CD4-positive, alpha-beta memory T cell (primary cell): Measurements from ENCODE around the gene PKM. TPM values are rescaled to one million over a fixed set of nuclear protein-coding genes. Genes with fewer than 3 reads are reported as not detected.

ENCODE experiments used
- CTCF ChIA-PET: fragments of 350-600 bp; sonication (Branson Sonifier 250); formaldehyde crosslinking; loops from one replicate; lab custom pipeline; 2021; ENCODE audit warnings: inconsistent platforms; ENCODE audit not compliant: partially characterized antibody; lab: Charles Lee
- POLR2A ChIA-PET: fragments of 350-600 bp; sonication (Branson Sonifier 250); formaldehyde crosslinking; loops from one replicate; lab custom pipeline; 2021; ENCODE audit not compliant: partially characterized antibody; lab: Charles Lee
- DNase-seq, 5 donors: peaks; one replicate each; pipeline versions ENCODE4 v3.0.0 to v3.0.0-alpha.2; 2020 to 2022; ENCODE audit warnings: mixed read lengths in 1 of 5
- H3K27ac ChIP-seq: one replicate; pipeline ENCODE4 v1.7.0; 2013; ENCODE audit warnings: low read depth, low read length
- H3K27me3 ChIP-seq: 2 replicates; pipeline ENCODE4 v1.7.0; 2013; ENCODE audit warnings: mild to moderate bottlenecking, low read length, moderate library complexity; ENCODE audit not compliant: insufficient read depth
- H3K36me3 ChIP-seq: 2 replicates; pipeline ENCODE4 v1.7.0; 2013; ENCODE audit warnings: mild to moderate bottlenecking, low read length, moderate library complexity; ENCODE audit not compliant: insufficient read depth
- H3K4me1 ChIP-seq: 2 replicates; pipeline ENCODE4 v1.7.0; 2013; ENCODE audit warnings: mild to moderate bottlenecking, low read length, moderate library complexity; ENCODE audit not compliant: insufficient read depth
- H3K4me3 ChIP-seq, 2 donors: one replicate each; pipeline ENCODE4 v1.7.0; 2013; ENCODE audit warnings: low read length in 2 of 2, mild to moderate bottlenecking in 1 of 2
- H3K9me3 ChIP-seq, 2 donors: one replicate each; pipeline ENCODE4 v1.7.0; 2013; ENCODE audit warnings: low read length in 2 of 2, control low read depth in 1 of 2; ENCODE audit not compliant: control insufficient read depth in 1 of 2
- H3K27ac Mint-ChIP-seq, 7 donors: one replicate each; pipeline ENCODE4 v1.8.0; 2020 to 2021; ENCODE audit warnings: mixed read lengths in 7 of 7, mild to moderate bottlenecking in 6 of 7, inconsistent platforms in 3 of 7, moderate library complexity in 3 of 7
- H3K27me3 Mint-ChIP-seq, 2 donors: one replicate each; pipeline ENCODE4 v1.8.0; 2020 to 2021; ENCODE audit warnings: mixed read lengths in 2 of 2
- H3K36me3 Mint-ChIP-seq, 2 donors: one replicate each; pipeline ENCODE4 v1.8.0; 2020 to 2021; ENCODE audit warnings: mixed read lengths in 2 of 2, inconsistent platforms in 1 of 2, mild to moderate bottlenecking in 1 of 2
- H3K4me1 Mint-ChIP-seq, 4 donors: one replicate each; pipeline ENCODE4 v1.8.0; 2020 to 2021; ENCODE audit warnings: mixed read lengths in 4 of 4, mild to moderate bottlenecking in 1 of 4
- H3K4me3 Mint-ChIP-seq, 8 donors: one replicate each; pipeline ENCODE4 v1.8.0; 2020 to 2021; ENCODE audit warnings: mixed read lengths in 8 of 8, mild to moderate bottlenecking in 7 of 8, moderate library complexity in 6 of 8, inconsistent platforms in 3 of 8
- H3K9me3 Mint-ChIP-seq, 8 donors: one replicate each; pipeline ENCODE4 v1.8.0; 2020 to 2021; ENCODE audit warnings: mixed read lengths in 8 of 8, mild to moderate bottlenecking in 5 of 8, inconsistent platforms in 3 of 8, moderate library complexity in 1 of 8
- intact Hi-C: fragments of 100-400 bp; cut with micrococcal nuclease; formaldehyde crosslinking; loops from one replicate; pipeline ENCODE4 v1.15.1; 2023
- polyA plus RNA-seq, 2 donors: library from polyadenylated mRNA; unstranded; fragments of 300-500 nt; fragmentation: Illumina TruSeq; gene quantifications; one replicate each; pipeline ENCODE4 v1.2.3, GENCODE V29; 2021
- total RNA-seq, 2 experiments: library from RNA; stranded (reverse); gene quantifications; one replicate each; pipeline ENCODE4 v1.2.3, GENCODE V29; 2021

Gene PKM
- total and polyA plus RNA-seq, 4 experiments from 2014 or later, result 378 to 658 (median 411) TPM

GRCh38 chr15:72237029-72237852, 6.3 kb upstream of the PKM start:
- Mint-ChIP-seq H3K9me3 (no peaks in the 10 kb centered on the region), H3K4me3 (peak overlapping the region in 3 of 8 donors; percentile 22 to 51 (median 29)), H3K27ac (peak overlapping the region; percentile 23 to 81 (median 61)), H3K36me3 (peaks cover 13 to 19% of the 10 kb centered on the region in 2 donors), H3K4me1 (peaks cover 20 to 38% (median 25%) of the 10 kb centered on the region in 4 donors), H3K27me3 (no peaks in the 10 kb centered on the region)
- no peak overlapping the region for H3K4me3 ChIP-seq
- peaks cover 27% of the 10 kb centered on the region for H3K4me1 ChIP-seq
- POLR2A ChIA-PET, result interaction anchor here (7.6 kb wide), 1 partner anchor 10 kb away, joined by 40 read pairs; no protein-coding TSS in a partner anchor
- no peaks in the 10 kb centered on the region for H3K9me3 ChIP-seq
- no peaks in the 10 kb centered on the region for H3K27me3 ChIP-seq
- no peak overlapping the region for H3K27ac ChIP-seq
- intact Hi-C loops, result no loop called here
- DNase-seq, result peak; percentile 13 to 72 (median 21)
- CTCF ChIA-PET, result interaction anchor here (0.8 to 3.0 kb wide), 2 partner anchors 10 to 37 kb away, joined by 4 to 22 read pairs; no protein-coding TSS in a partner anchor
- peaks cover 17% of the 10 kb centered on the region for H3K36me3 ChIP-seq

- H3K36me3 ChIP-seq, result peaks cover 10% of the 10 kb centered on the region
- no peak overlapping the region for H3K27ac ChIP-seq
- POLR2A ChIA-PET, result interaction anchor here (7.6 kb wide), 1 partner anchor 9 kb away, joined by 40 read pairs; no protein-coding TSS in a partner anchor
- Mint-ChIP-seq H3K27me3 (no peaks in the 10 kb centered on the region), H3K4me3 (peak overlapping the region in 1 of 8 donors; percentile 22), H3K4me1 (peaks cover 27 to 46% (median 32%) of the 10 kb centered on the region in 4 donors), H3K27ac (peak overlapping the region in 6 of 7 donors; percentile 25 to 74 (median 54)), H3K9me3 (no peaks in the 10 kb centered on the region), H3K36me3 (peaks cover 7 to 19% of the 10 kb centered on the region in 2 donors)
- no peaks in the 10 kb centered on the region for H3K9me3 ChIP-seq
- DNase-seq, result no peak
- intact Hi-C loops, result no loop called here
- H3K4me1 ChIP-seq, result peaks cover 29% of the 10 kb centered on the region
- H3K27me3 ChIP-seq, result no peaks in the 10 kb centered on the region
- no peak overlapping the region for H3K4me3 ChIP-seq
- CTCF ChIA-PET, result interaction anchor here (3.0 kb wide), 1 partner anchor 9 kb away, joined by 22 read pairs; no protein-coding TSS in a partner anchor
These were observed 5.5 kb upstream of the PKM start for GRCh38 chr15:72236381-72237003.

- DNase-seq, result no peak
- no peak overlapping the region for H3K27ac ChIP-seq
- intact Hi-C loops, result no loop called here
- H3K27ac Mint-ChIP-seq, result no peak overlapping the region
- H3K4me1 Mint-ChIP-seq, result peaks cover 27 to 52% (median 33%) of the 10 kb centered on the region in 4 donors
- H3K4me1 ChIP-seq, result peaks cover 29% of the 10 kb centered on the region
- H3K36me3 ChIP-seq, result no peaks in the 10 kb centered on the region
- H3K36me3 Mint-ChIP-seq, result peaks cover 0 to 16% of the 10 kb centered on the region in 2 donors
- peaks cover 0 to 2% of the 10 kb centered on the region in 2 donors for H3K27me3 Mint-ChIP-seq
- no peaks in the 10 kb centered on the region for H3K9me3 Mint-ChIP-seq
- H3K4me3 ChIP-seq, result no peak overlapping the region
- no peak overlapping the region for H3K4me3 Mint-ChIP-seq
- H3K9me3 ChIP-seq, result no peaks in the 10 kb centered on the region
- H3K27me3 ChIP-seq, result no peaks in the 10 kb centered on the region
- ChIA-PET POLR2A (no interaction called here), CTCF (interaction anchor here (3.0 kb wide), 1 partner anchor 8 kb away, joined by 22 read pairs; no protein-coding TSS in a partner anchor)
These were observed 4.3 kb upstream of the PKM start for GRCh38 chr15:72235298-72235697.

GRCh38 chr15:72233769-72234168, 2.8 kb upstream of the PKM start:
- H3K4me1 ChIP-seq, result peaks cover 36% of the 10 kb centered on the region
- ChIA-PET CTCF (interaction anchor here (0.9 kb wide), 1 partner anchor 34 kb away, joined by 3 read pairs; no protein-coding TSS in a partner anchor), POLR2A (interaction anchor here (0.7 kb wide), 1 partner anchor 37 kb away, joined by 3 read pairs; no protein-coding TSS in a partner anchor)
- no peak for DNase-seq
- no peak overlapping the region for H3K4me3 ChIP-seq
- Mint-ChIP-seq H3K27me3 (peaks cover 0 to 4% of the 10 kb centered on the region in 2 donors), H3K4me1 (peaks cover 32 to 63% (median 41%) of the 10 kb centered on the region in 4 donors), H3K27ac (peak overlapping the region in 1 of 7 donors; percentile 60), H3K4me3 (no peak overlapping the region), H3K36me3 (peaks cover 0 to 18% of the 10 kb centered on the region in 2 donors), H3K9me3 (no peaks in the 10 kb centered on the region)
- no peaks in the 10 kb centered on the region for H3K27me3 ChIP-seq
- intact Hi-C loops, result no loop called here
- no peaks in the 10 kb centered on the region for H3K36me3 ChIP-seq
- H3K27ac ChIP-seq, result no peak overlapping the region
- H3K9me3 ChIP-seq, result no peaks in the 10 kb centered on the region

- peak overlapping the region; percentile 96 for H3K27ac ChIP-seq
- H3K4me3 ChIP-seq, result peak overlapping the region; percentile 68 to 92
- peaks cover 35 to 71% (median 48%) of the 10 kb centered on the region in 4 donors for H3K4me1 Mint-ChIP-seq
- no peaks in the 10 kb centered on the region for H3K36me3 ChIP-seq
- no peaks in the 10 kb centered on the region for H3K27me3 ChIP-seq
- H3K27me3 Mint-ChIP-seq, result peaks cover 0 to 4% of the 10 kb centered on the region in 2 donors
- POLR2A ChIA-PET, result interaction anchor here (1.1 to 5.0 kb wide), 10 partner anchors 8 to 242 kb away, joined by 3 to 39 read pairs (median 18); partner anchors contain the start of genes ARIH1, GRAMD2A and HEXA
- peak overlapping the region; percentile 92 to 98 (median 96) for H3K27ac Mint-ChIP-seq
- no peaks in the 10 kb centered on the region for H3K9me3 ChIP-seq
- peak; percentile 68 to 88 (median 78) for DNase-seq
- intact Hi-C loops, result loop anchor here (1.0 kb wide), 3 partner anchors 40 to 242 kb away; partner anchors contain the start of genes ARIH1, MYO9A, PARP6 and SENP8
- H3K4me1 ChIP-seq, result peaks cover 42% of the 10 kb centered on the region
- H3K4me3 Mint-ChIP-seq, result peak overlapping the region; percentile 92 to 99 (median 97)
- CTCF ChIA-PET, result interaction anchor here (0.7 to 2.4 kb wide), 7 partner anchors 9 to 42 kb away, joined by 3 to 15 read pairs (median 3); no protein-coding TSS in a partner anchor
- H3K9me3 Mint-ChIP-seq, result no peaks in the 10 kb centered on the region
- H3K36me3 Mint-ChIP-seq, result peaks cover 0 to 21% of the 10 kb centered on the region in 2 donors
These were observed 966 bp upstream of the PKM start for GRCh38 chr15:72231833-72232478.
